ENCODE measurements around the gene PRDM16.

- TF ChIP-seq CTCF (IDR thresholded peaks at IDR 0.05) (no peak), POLR2A (IDR thresholded peaks at IDR 0.05) (no peak)
Measured at GRCh38 chr1:3456964-3457909, 388.2 kb downstream of the PRDM16 start.

All from uterus (tissue), 2 donors.